Measurements from ENCODE around the gene CCDC57.

CCDC57 gene

GRCh38 chr17:82231312-82231561 is 18.6 kb upstream of the CCDC57 start:
- POLR2A ChIA-PET = interaction anchor here (1.2 kb wide), 2 partner anchors 14 to 30 kb away, joined by 3 to 5 read pairs; no protein-coding TSS in a partner anchor
- H3K4me1 ChIP-seq (ENCODE audit: control extremely low read depth in 1 of 4, control insufficient read depth in 4 of 4, insufficient read depth in 4 of 4, low read length in 3 of 4) = peaks cover 0 to 84% (median 51%) of the 10 kb centered on the region in 4 experiments
- CTCF ChIA-PET = interaction anchor here (1.3 to 1.4 kb wide), 2 partner anchors 9 to 68 kb away, joined by 3 to 11 read pairs; no protein-coding TSS in a partner anchor
- peak overlapping the region; percentile 43 to 81 (median 65) for H3K4me3 ChIP-seq (ENCODE audit: control insufficient read depth in 1 of 7, extremely low read depth in 1 of 7, insufficient read depth in 4 of 7, low read depth in 2 of 7, low read length in 6 of 7)
- DNase-seq = no peak
- H3K27ac ChIP-seq (ENCODE audit: insufficient read depth in 1 of 2, low read depth in 1 of 2, low read length in 2 of 2, poor library complexity in 1 of 2, severe bottlenecking in 2 of 2) = peak overlapping the region in 1 of 2 experiments; percentile 61
- H3K9me3 ChIP-seq (ENCODE audit: control extremely low read depth in 1 of 5, control insufficient read depth in 4 of 5, insufficient read depth in 2 of 5, low read depth in 1 of 5, low read length in 4 of 5) = no peaks in the 10 kb centered on the region
- WGBS (ENCODE audit: insufficient coverage) = 0% methylated on average over 18 of the region's 18 CpGs
- no peaks in the 10 kb centered on the region for H3K27me3 ChIP-seq (replicated peaks in 2 of 5; ENCODE audit: control insufficient read depth in 4 of 5, insufficient read depth in 5 of 5, low read length in 4 of 5)
- peaks cover 0 to 5% (median 0%) of the 10 kb centered on the region in 4 experiments for H3K36me3 ChIP-seq (ENCODE audit: control insufficient read depth in 4 of 4, insufficient read depth in 4 of 4, low read length in 3 of 4)

- CTCF ChIA-PET = interaction anchor here (1.2 to 2.4 kb wide), 5 partner anchors 9 to 68 kb away, joined by 3 to 11 read pairs (median 3); no protein-coding TSS in a partner anchor
- Histone ChIP-seq H3K9me3 (ENCODE audit: control extremely low read depth in 1 of 5, control insufficient read depth in 4 of 5, insufficient read depth in 2 of 5, low read depth in 1 of 5, low read length in 4 of 5) (no peaks in the 10 kb centered on the region), H3K27me3 (replicated peaks in 2 of 5; ENCODE audit: control insufficient read depth in 4 of 5, insufficient read depth in 5 of 5, low read length in 4 of 5) (no peaks in the 10 kb centered on the region), H3K36me3 (ENCODE audit: control insufficient read depth in 4 of 4, insufficient read depth in 4 of 4, low read length in 3 of 4) (peaks cover 0 to 2% (median 0%) of the 10 kb centered on the region in 4 experiments), H3K4me3 (ENCODE audit: control insufficient read depth in 1 of 7, extremely low read depth in 1 of 7, insufficient read depth in 4 of 7, low read depth in 2 of 7, low read length in 6 of 7) (peak overlapping the region; percentile 43 to 81 (median 65)), H3K27ac (ENCODE audit: insufficient read depth in 1 of 2, low read depth in 1 of 2, low read length in 2 of 2, poor library complexity in 1 of 2, severe bottlenecking in 2 of 2) (peak overlapping the region in 1 of 2 experiments; percentile 61), H3K4me1 (ENCODE audit: control extremely low read depth in 1 of 4, control insufficient read depth in 4 of 4, insufficient read depth in 4 of 4, low read length in 3 of 4) (peaks cover 0 to 80% (median 46%) of the 10 kb centered on the region in 4 experiments)
- WGBS (ENCODE audit: insufficient coverage) = 3% methylated on average over 54 of the region's 76 CpGs
- DNase-seq = peak; percentile 63 to 82 (median 74)
- POLR2A ChIA-PET = interaction anchor here (0.7 to 1.8 kb wide), 7 partner anchors 9 to 122 kb away, joined by 3 to 6 read pairs (median 4); partner anchors contain the start of gene CCDC57
Measured at GRCh38 chr17:82230609-82231311, 18.1 kb upstream of the CCDC57 start.

- Histone ChIP-seq H3K4me1 (ENCODE audit: control extremely low read depth in 1 of 4, control insufficient read depth in 4 of 4, insufficient read depth in 4 of 4, low read length in 3 of 4) (peaks cover 0 to 75% (median 45%) of the 10 kb centered on the region in 4 experiments), H3K36me3 (ENCODE audit: control insufficient read depth in 4 of 4, insufficient read depth in 4 of 4, low read length in 3 of 4) (no peaks in the 10 kb centered on the region), H3K4me3 (ENCODE audit: control insufficient read depth in 1 of 7, extremely low read depth in 1 of 7, insufficient read depth in 4 of 7, low read depth in 2 of 7, low read length in 6 of 7) (peak overlapping the region; percentile 48 to 81 (median 65)), H3K27ac (ENCODE audit: insufficient read depth in 1 of 2, low read depth in 1 of 2, low read length in 2 of 2, poor library complexity in 1 of 2, severe bottlenecking in 2 of 2) (peak overlapping the region in 1 of 2 experiments; percentile 54), H3K9me3 (ENCODE audit: control extremely low read depth in 1 of 5, control insufficient read depth in 4 of 5, insufficient read depth in 2 of 5, low read depth in 1 of 5, low read length in 4 of 5) (no peaks in the 10 kb centered on the region), H3K27me3 (replicated peaks in 2 of 5; ENCODE audit: control insufficient read depth in 4 of 5, insufficient read depth in 5 of 5, low read length in 4 of 5) (no peaks in the 10 kb centered on the region)
- no peak for DNase-seq
- CTCF ChIA-PET = interaction anchor here (0.8 to 2.4 kb wide), 5 partner anchors 9 to 23 kb away, joined by 3 to 6 read pairs (median 3); no protein-coding TSS in a partner anchor
- WGBS (ENCODE audit: insufficient coverage) = 60% methylated on average over 23 of the region's 28 CpGs
- POLR2A ChIA-PET = interaction anchor here (0.7 to 1.8 kb wide), 6 partner anchors 10 to 123 kb away, joined by 3 to 6 read pairs (median 4); partner anchors contain the start of gene CCDC57
Measured at GRCh38 chr17:82229698-82230608, 17.3 kb upstream of the CCDC57 start.

GRCh38 chr17:82228842-82229697 is 16.4 kb upstream of the CCDC57 start, which contains the start of gene SLC16A3:
TSS of gene SLC16A3 (plus strand) at chr17:82229042. CDS start at chr17:82236009, 6,967 bp downstream.
- Histone ChIP-seq H3K4me1 (ENCODE audit: control extremely low read depth in 1 of 4, control insufficient read depth in 4 of 4, insufficient read depth in 4 of 4, low read length in 3 of 4) (peaks cover 0 to 68% (median 45%) of the 10 kb centered on the region in 4 experiments), H3K4me3 (ENCODE audit: control insufficient read depth in 1 of 7, extremely low read depth in 1 of 7, insufficient read depth in 4 of 7, low read depth in 2 of 7, low read length in 6 of 7) (peak within 1 kb of the TSS; percentile 48 to 81 (median 65)), H3K27ac (ENCODE audit: insufficient read depth in 1 of 2, low read depth in 1 of 2, low read length in 2 of 2, poor library complexity in 1 of 2, severe bottlenecking in 2 of 2) (peak within 1 kb of the TSS in 1 of 2 experiments; percentile 70), H3K27me3 (replicated peaks in 2 of 5; ENCODE audit: control insufficient read depth in 4 of 5, insufficient read depth in 5 of 5, low read length in 4 of 5) (no peaks in the 10 kb centered on the region), H3K9me3 (ENCODE audit: control extremely low read depth in 1 of 5, control insufficient read depth in 4 of 5, insufficient read depth in 2 of 5, low read depth in 1 of 5, low read length in 4 of 5) (no peaks in the 10 kb centered on the region), H3K36me3 (ENCODE audit: control insufficient read depth in 4 of 4, insufficient read depth in 4 of 4, low read length in 3 of 4) (no peaks in the 10 kb centered on the region)
- peak; percentile 64 to 80 (median 72) for DNase-seq
- 5% methylated on average over 90 of the region's 105 CpGs for WGBS (ENCODE audit: insufficient coverage)
- CTCF ChIA-PET = interaction anchor here (0.7 to 2.4 kb wide), 6 partner anchors 8 to 22 kb away, joined by 3 to 6 read pairs (median 3); no protein-coding TSS in a partner anchor
- POLR2A ChIA-PET = interaction anchor here (0.9 to 1.8 kb wide), 8 partner anchors 9 to 70 kb away, joined by 3 to 6 read pairs (median 4); partner anchors contain the start of gene CCDC57

GRCh38 chr17:82228278-82228841 is 15.7 kb upstream of the CCDC57 start:
- Histone ChIP-seq H3K27ac (ENCODE audit: insufficient read depth in 1 of 2, low read depth in 1 of 2, low read length in 2 of 2, poor library complexity in 1 of 2, severe bottlenecking in 2 of 2) (peak overlapping the region in 1 of 2 experiments; percentile 70), H3K27me3 (replicated peaks in 2 of 5; ENCODE audit: control insufficient read depth in 4 of 5, insufficient read depth in 5 of 5, low read length in 4 of 5) (no peaks in the 10 kb centered on the region), H3K4me3 (ENCODE audit: control insufficient read depth in 1 of 7, extremely low read depth in 1 of 7, insufficient read depth in 4 of 7, low read depth in 2 of 7, low read length in 6 of 7) (peak overlapping the region; percentile 48 to 81 (median 65)), H3K9me3 (ENCODE audit: control extremely low read depth in 1 of 5, control insufficient read depth in 4 of 5, insufficient read depth in 2 of 5, low read depth in 1 of 5, low read length in 4 of 5) (no peaks in the 10 kb centered on the region), H3K4me1 (ENCODE audit: control extremely low read depth in 1 of 4, control insufficient read depth in 4 of 4, insufficient read depth in 4 of 4, low read length in 3 of 4) (peaks cover 0 to 66% (median 45%) of the 10 kb centered on the region in 4 experiments), H3K36me3 (ENCODE audit: control insufficient read depth in 4 of 4, insufficient read depth in 4 of 4, low read length in 3 of 4) (no peaks in the 10 kb centered on the region)
- ChIA-PET CTCF (interaction anchor here (0.7 to 2.4 kb wide), 2 partner anchors 13 to 22 kb away, joined by 3 to 6 read pairs; no protein-coding TSS in a partner anchor), POLR2A (interaction anchor here (0.9 to 1.8 kb wide), 5 partner anchors 8 to 16 kb away, joined by 3 to 6 read pairs (median 4); partner anchors contain the start of gene CCDC57)
- under 1% methylated on average over 43 of the region's 63 CpGs for WGBS (ENCODE audit: insufficient coverage)
- peak; percentile 60 to 82 (median 77) for DNase-seq

Measured in common myeloid progenitor, CD34-positive (primary cell).